SK-N-SH treated with all-trans-retinoic acid at 6 μM for 48 hours (cell line): Measurements from ENCODE around the gene FABP2.

ENCODE experiments used
- ESRRG ChIP-seq: fragments of 250-450 bp; sonication (Bioruptor Pico); IDR thresholded peaks from 2 replicates; pipeline ENCODE4 v1.6.1; 2021; ENCODE audit warnings: mild to moderate bottlenecking
- ZC3H10 ChIP-seq: fragments of 250-450 bp; sonication (Bioruptor Pico); IDR thresholded peaks from 2 replicates; pipeline ENCODE4 v1.5.1; 2021; ENCODE audit warnings: mild to moderate bottlenecking, moderate library complexity

DNA sequence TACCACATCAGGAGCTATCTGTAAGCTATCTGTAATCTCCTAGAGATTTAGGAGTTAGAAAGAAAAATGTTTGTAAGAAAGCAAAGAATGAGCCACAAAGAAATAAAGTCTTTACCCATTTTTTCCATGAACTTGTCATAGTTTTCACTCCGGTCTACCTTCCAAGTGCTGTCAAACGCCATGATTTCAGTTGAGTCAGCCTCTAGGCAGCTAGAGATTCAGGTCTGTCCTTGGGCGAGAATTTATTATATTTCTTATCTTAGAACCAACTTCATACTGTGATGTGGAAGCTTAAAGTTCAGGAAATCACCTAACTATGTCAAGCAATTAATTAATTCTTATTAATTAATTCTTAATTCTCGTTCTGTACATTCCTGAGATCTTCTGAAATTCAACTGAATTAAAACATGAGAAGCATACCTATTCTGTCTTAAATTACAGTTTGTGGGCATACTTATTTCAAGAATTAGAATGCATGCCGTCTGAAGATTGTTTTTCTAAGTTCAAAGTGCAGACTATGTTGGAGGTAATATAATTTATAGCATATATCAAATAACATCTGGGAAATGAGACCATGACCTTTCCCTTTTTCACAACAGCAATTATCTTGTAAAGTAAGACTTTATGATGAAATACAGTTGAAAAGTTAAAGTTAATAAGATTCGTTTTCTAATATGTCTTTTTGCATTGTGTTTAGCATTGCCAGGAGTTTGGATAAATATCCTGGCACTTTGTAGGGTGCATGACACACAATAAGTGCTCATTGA, at the start of gene FABP2:
- no peak for TF ChIP-seq ZC3H10 (CRISPR knock-in tag)
- TF ChIP-seq ESRRG (CRISPR knock-in tag) = no peak
